PC-9 (cell line): ENCODE results near the gene RAET1G.

Source experiments
- EZH2 ChIP-seq: fragments of 200-600 bp; sonication (generic); IDR thresholded peaks from 2 replicates; pipeline ENCODE4 v1.8.0; 2017; ENCODE audit warnings: antibody characterized with exemption, low read depth
- TF ChIP-seq, protein P1 (sequence below): fragments of 200-600 bp; sonication (generic); conservative IDR thresholded peaks from 2 replicates; pipeline ENCODE4 v1.6.1; 2017; ENCODE audit warnings: mixed run types, antibody characterized with exemption, mild to moderate bottlenecking, moderate library complexity

- TF ChIP-seq, protein P1, sequence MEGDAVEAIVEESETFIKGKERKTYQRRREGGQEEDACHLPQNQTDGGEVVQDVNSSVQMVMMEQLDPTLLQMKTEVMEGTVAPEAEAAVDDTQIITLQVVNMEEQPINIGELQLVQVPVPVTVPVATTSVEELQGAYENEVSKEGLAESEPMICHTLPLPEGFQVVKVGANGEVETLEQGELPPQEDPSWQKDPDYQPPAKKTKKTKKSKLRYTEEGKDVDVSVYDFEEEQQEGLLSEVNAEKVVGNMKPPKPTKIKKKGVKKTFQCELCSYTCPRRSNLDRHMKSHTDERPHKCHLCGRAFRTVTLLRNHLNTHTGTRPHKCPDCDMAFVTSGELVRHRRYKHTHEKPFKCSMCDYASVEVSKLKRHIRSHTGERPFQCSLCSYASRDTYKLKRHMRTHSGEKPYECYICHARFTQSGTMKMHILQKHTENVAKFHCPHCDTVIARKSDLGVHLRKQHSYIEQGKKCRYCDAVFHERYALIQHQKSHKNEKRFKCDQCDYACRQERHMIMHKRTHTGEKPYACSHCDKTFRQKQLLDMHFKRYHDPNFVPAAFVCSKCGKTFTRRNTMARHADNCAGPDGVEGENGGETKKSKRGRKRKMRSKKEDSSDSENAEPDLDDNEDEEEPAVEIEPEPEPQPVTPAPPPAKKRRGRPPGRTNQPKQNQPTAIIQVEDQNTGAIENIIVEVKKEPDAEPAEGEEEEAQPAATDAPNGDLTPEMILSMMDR, result no peak
- no peak for TF ChIP-seq EZH2
Observed at GRCh38 chr6:149936743-149937142, 13.8 kb upstream of the RAET1G start.
